GM12878 (cell line): ENCODE results near the gene KCNQ1. TPM values are rescaled to one million over a fixed set of nuclear protein-coding genes. Genes with fewer than 3 reads are reported as not detected.

ENCODE experiments used
- ATAC-seq: fragments of 200-7000 bp; cut with Tn5 transposase; 3 replicates; pipeline ENCODE4 v1.9.1; 2020; ENCODE audit warnings: mild to moderate bottlenecking, moderate library complexity
- BruUV-seq: library from RNA; stranded (reverse); fragments of 400-500 nt; replicated peaks from 2 replicates; lab custom pipeline; 2021; lab: Mats Ljungman, UMichigan
- CTCF ChIA-PET: fragments of 300-600 bp; sonication (Branson Sonifier 250); formaldehyde crosslinking; extraction: SDS; loops from one replicate; lab custom pipeline; 2021; ENCODE audit warnings: inconsistent platforms; lab: Yijun Ruan, JAX
- POLR2A ChIA-PET: fragments of 350-600 bp; formaldehyde crosslinking; extraction: SDS; loops from one replicate; lab custom pipeline; 2021; ENCODE audit warnings: inconsistent platforms; lab: Charles Lee
- RAD21 ChIA-PET: fragments of 300-600 bp; sonication (Branson Sonifier 250); formaldehyde crosslinking; loops from one replicate; lab custom pipeline; 2023; ENCODE audit warnings: antibody characterized with exemption; ENCODE audit not compliant: unreplicated experiment; lab: Charles Lee
- SMC1A ChIA-PET: fragments of 300-600 bp; sonication (Branson Sonifier 250); formaldehyde crosslinking; loops from one replicate; lab custom pipeline; 2023; ENCODE audit not compliant: unreplicated experiment, uncharacterized antibody; lab: Charles Lee
- DNase-seq: peaks from one replicate; pipeline ENCODE4 v3.0.0-alpha.2; 2011; ENCODE audit warnings: low read depth, low spot score
- FAIRE-seq: peaks from 3 replicates; lab custom pipeline; 2011; peaks lifted over from hg19 to GRCh38; lab: Jason Lieb, UNC
- H2AFZ ChIP-seq: 2 replicates; pipeline ENCODE4 v1.6.0; 2011; ENCODE audit warnings: low read depth, low read length, control low read depth; ENCODE audit not compliant: control insufficient read depth
- H3K27ac ChIP-seq: 2 replicates; pipeline ENCODE4 v1.5.1; 2011; ENCODE audit warnings: control low read depth; ENCODE audit not compliant: control insufficient read depth, insufficient read depth
- H3K27me3 ChIP-seq, 2 experiments: replicated peaks in 1 of 2; 2 replicates each; pipeline versions ENCODE4 v1.6.0 to v1.6.1; 2011; ENCODE audit warnings: low read length in 1 of 2; ENCODE audit not compliant: control insufficient read depth in 2 of 2, insufficient read depth in 2 of 2
- H3K36me3 ChIP-seq, 2 experiments: 2 replicates each; pipeline ENCODE4 v1.5.1; 2011; ENCODE audit warnings: low read length in 1 of 2; ENCODE audit not compliant: control insufficient read depth in 2 of 2, insufficient read depth in 2 of 2
- H3K4me1 ChIP-seq: 2 replicates; pipeline ENCODE4 v1.6.1; 2011; ENCODE audit warnings: mild to moderate bottlenecking, low read length, moderate library complexity, mixed read lengths; ENCODE audit not compliant: control insufficient read depth, insufficient read depth
- H3K4me2 ChIP-seq: 2 replicates; pipeline ENCODE4 v1.6.0; 2011; ENCODE audit warnings: control low read depth; ENCODE audit not compliant: control insufficient read depth, insufficient read depth
- H3K4me3 ChIP-seq: fragments of 200-600 bp; sonication (generic); 2 replicates; pipeline ENCODE4 v1.5.1; 2016
- H3K79me2 ChIP-seq: 2 replicates; pipeline ENCODE4 v1.6.0; 2011; ENCODE audit warnings: low read length; ENCODE audit not compliant: control insufficient read depth, insufficient read depth
- H3K9ac ChIP-seq: 2 replicates; pipeline ENCODE4 v1.8.0; 2011; ENCODE audit warnings: low read length, control low read depth, mixed read lengths; ENCODE audit not compliant: control insufficient read depth, insufficient read depth
- H3K9me3 ChIP-seq: replicated peaks from 3 replicates; pipeline ENCODE4 v1.5.1; 2011; ENCODE audit warnings: mild to moderate bottlenecking, low read length; ENCODE audit not compliant: control insufficient read depth, insufficient read depth
- H4K20me1 ChIP-seq: 2 replicates; pipeline ENCODE4 v1.6.0; 2011; ENCODE audit not compliant: control insufficient read depth, insufficient read depth
- ATF3 ChIP-seq: IDR thresholded peaks from 2 replicates; pipeline ENCODE4 v1.6.1; 2011; ENCODE audit warnings: low read depth, mild to moderate bottlenecking, low read length, moderate library complexity, borderline replicate concordance; ENCODE audit errors: extremely low read depth
- BCL11A ChIP-seq: IDR thresholded peaks from 2 replicates; pipeline ENCODE4 v1.6.1; 2011; ENCODE audit warnings: low read depth, low read length
- DPF2 ChIP-seq: fragments of 450-650 bp; IDR thresholded peaks from 2 replicates; pipeline ENCODE4 v1.6.1; 2017; ENCODE audit warnings: mild to moderate bottlenecking
- EP300 ChIP-seq, 2 experiments: fragments of 150-350 bp in 1 of 2; IDR thresholded peaks; 2 replicates each; pipeline ENCODE4 v1.6.1; 2011 to 2012; ENCODE audit warnings: low read depth in 2 of 2, low read length in 2 of 2, borderline replicate concordance in 1 of 2, improper control_type of control experiment in 1 of 2, inconsistent platforms in 1 of 2; ENCODE audit not compliant: control insufficient read depth in 1 of 2
- FOXK2 ChIP-seq: fragments of 450-650 bp; IDR thresholded peaks from 2 replicates; pipeline ENCODE4 v1.6.1; 2017; ENCODE audit warnings: mild to moderate bottlenecking, moderate library complexity
- IKZF2 ChIP-seq, 2 experiments: fragments of 450-650 bp; IDR thresholded peaks; 2 replicates each; pipeline ENCODE4 v1.6.1; 2017; ENCODE audit warnings: mild to moderate bottlenecking in 2 of 2, moderate library complexity in 2 of 2
- IRF4 ChIP-seq: IDR thresholded peaks from 2 replicates; pipeline ENCODE4 v1.6.1; 2011; ENCODE audit warnings: low read depth, low read length
- RAD51 ChIP-seq: fragments of 450-650 bp; IDR thresholded peaks from 2 replicates; pipeline ENCODE4 v1.6.1; 2016; ENCODE audit warnings: moderate library complexity, mild to moderate bottlenecking, inconsistent platforms
- RUNX3 ChIP-seq: IDR thresholded peaks from 2 replicates; pipeline ENCODE4 v1.6.1; 2012; ENCODE audit warnings: low read length, inconsistent platforms
- SP1 ChIP-seq: IDR thresholded peaks from one replicate; pipeline ENCODE4 v1.6.1; 2011; ENCODE audit warnings: low read depth, low read length
- SREBF2 ChIP-seq: IDR thresholded peaks from 2 replicates; pipeline ENCODE4 v1.6.1; 2012; ENCODE audit warnings: mild to moderate bottlenecking, low read length
- SUZ12 ChIP-seq: fragments of 200-600 bp; sonication (generic); IDR thresholded peaks from one replicate; pipeline ENCODE4 v1.6.1; 2018; ENCODE audit warnings: antibody characterized with exemption, mild to moderate bottlenecking; ENCODE audit not compliant: unreplicated experiment
- TCF12 ChIP-seq: IDR thresholded peaks from 2 replicates; pipeline ENCODE4 v1.6.1; 2011; ENCODE audit warnings: low read depth, mild to moderate bottlenecking, low read length
- WGBS: methylation state at CpG from one replicate; pipeline ENCODE4 v1.1.6; 2016; ENCODE audit warnings: low lambda C conversion rate; ENCODE audit not compliant: insufficient replicate concordance, insufficient coverage; ENCODE audit errors: missing lambda C conversion rate; 5-methylcytosine and 5-hydroxymethylcytosine counted together
- in situ Hi-C: fragments of 300-500 bp; cut with MboI; formaldehyde crosslinking; loops from 9 replicates; pipeline ENCODE4 v1.14.3; 2018; ENCODE audit warnings: mixed read lengths
- intact Hi-C: fragments of 100-400 bp; cut with micrococcal nuclease; formaldehyde crosslinking; loops from one replicate; pipeline ENCODE4 v1.14.2; 2022; ENCODE audit not compliant: unreplicated experiment
- polyA plus RNA-seq, 11 experiments: library from polyadenylated mRNA; depleted of rRNA in 4 of 11; unstranded in 6 of 11; stranded (reverse) in 5 of 11; fragments of >200 nt; fragmentation: Nextera tagmentation in 4 of 11; fragmentation: Illumina TruSeq in 1 of 11; extraction: Ambion mirVana in 4 of 11; extraction: Trizol in 1 of 11; gene quantifications; 1 replicate in 1 of 11; 2 replicates in 10 of 11; pipeline versions ENCODE4 v1.2.1 to v1.2.3, GENCODE V29; 2011 to 2016; ENCODE audit warnings: inconsistent platforms in 2 of 11, missing spikeins in 2 of 11, low read depth in 1 of 11
- total RNA-seq, 4 experiments: library from RNA; depleted of rRNA in 3 of 4; stranded (reverse); fragments of >200 nt in 3 of 4; fragmentation: Illumina TruSeq in 1 of 4; extraction: Trizol in 1 of 4; gene quantifications; 2 replicates each; pipeline versions ENCODE4 v1.2.1 to v1.2.3, GENCODE V29; 2013 to 2021
- TF ChIP-seq, protein P1 (sequence below): IDR thresholded peaks from 2 replicates; pipeline ENCODE4 v1.6.1; 2011; ENCODE audit warnings: borderline replicate concordance, low read depth, mild to moderate bottlenecking, moderate library complexity, mixed read lengths, low read length; ENCODE audit not compliant: insufficient read depth; ENCODE audit errors: extremely low read length
- TF ChIP-seq, protein P2 (sequence below): fragments of 450-650 bp; IDR thresholded peaks from 2 replicates; pipeline ENCODE4 v1.6.1; 2016; ENCODE audit warnings: mild to moderate bottlenecking

The KCNQ1 gene
- total and polyA plus RNA-seq, 10 of the 15 experiments (the other 5 are each of a cell fraction or from before 2014, with no cell fraction given) = 0.03 to 0.15 (median 0.12) TPM; not detected in 7

- H3K79me2 ChIP-seq = no peaks in the 10 kb centered on the region
- H3K4me1 ChIP-seq = peaks cover 11% of the 10 kb centered on the region
- TF ChIP-seq ATF3 = no peak
- POLR2A ChIA-PET = no interaction called here
- ATAC-seq (no peak), DNase-seq (no peak), FAIRE-seq (no peak)
- H4K20me1 ChIP-seq = no peaks in the 10 kb centered on the region
- intact Hi-C loops = no loop called here
- SMC1A ChIA-PET = no interaction called here
- H3K9ac ChIP-seq = no peak overlapping the region
- RAD21 ChIA-PET = no interaction called here
- in situ Hi-C loops = no loop called here
- H3K4me2 ChIP-seq = no peak overlapping the region
- no peaks in the 10 kb centered on the region for H3K9me3 ChIP-seq
- H3K4me3 ChIP-seq = no peak overlapping the region
- no peak overlapping the region for H3K27ac ChIP-seq
- WGBS = 62% methylated on average over 6 of the region's 6 CpGs
- H3K36me3 ChIP-seq = no peaks in the 10 kb centered on the region
- H3K27me3 ChIP-seq = no peaks in the 10 kb centered on the region
- no TSS peak for BruUV-seq
- CTCF ChIA-PET = no interaction called here
- H2AFZ ChIP-seq = no peak overlapping the region
Measured at GRCh38 chr11:2897048-2897447, 452.2 kb downstream of the KCNQ1 start.

DNA sequence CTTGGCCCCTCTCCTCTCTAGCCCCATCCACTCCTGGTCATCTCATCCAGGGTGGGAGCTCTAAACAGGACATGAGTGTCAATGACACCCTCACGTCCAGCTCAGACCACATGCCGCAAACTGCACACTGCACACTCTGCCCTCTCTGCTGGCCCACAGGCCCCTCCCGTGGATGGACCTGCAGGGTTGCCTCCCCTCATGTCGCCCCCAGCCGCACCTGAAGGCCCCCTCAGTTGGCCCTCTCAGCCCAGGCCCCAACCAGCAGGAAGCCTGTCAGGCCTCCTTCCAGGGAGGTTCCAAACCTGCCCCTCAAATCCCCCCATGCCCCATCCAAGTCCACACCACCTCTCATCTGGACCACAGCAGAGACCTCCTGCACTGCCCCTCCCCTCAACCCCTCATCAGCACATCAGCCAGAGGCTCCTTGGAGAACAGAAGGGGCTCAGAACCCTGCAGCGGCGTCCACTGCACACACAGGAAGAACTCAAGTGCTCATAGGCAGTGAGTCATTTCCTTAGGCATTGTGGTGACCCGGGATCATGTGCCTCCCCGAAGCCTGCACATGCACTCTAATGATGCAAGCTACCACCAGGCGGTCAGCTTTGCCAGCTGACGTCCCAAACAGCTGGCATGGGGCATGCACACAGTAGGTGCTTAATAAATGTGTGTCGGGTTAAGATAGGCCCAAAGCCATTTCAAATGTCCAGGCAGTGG, 453.7 kb downstream of the KCNQ1 start:
- Histone ChIP-seq H3K9ac (no peak overlapping the region), H3K27me3 (no peaks in the 10 kb centered on the region), H3K4me3 (no peak overlapping the region), H4K20me1 (no peaks in the 10 kb centered on the region), H2AFZ (peak overlapping the region; percentile 68), H3K79me2 (no peaks in the 10 kb centered on the region; the same call in 1 of the 2 replicates), H3K4me2 (no peak overlapping the region), H3K36me3 (no peaks in the 10 kb centered on the region), H3K27ac (no peak overlapping the region), H3K9me3 (no peaks in the 10 kb centered on the region), H3K4me1 (peaks cover 18% of the 10 kb centered on the region)
- 25% methylated on average over 12 of the region's 12 CpGs for WGBS
- in situ Hi-C loops (no loop called here), intact Hi-C loops (no loop called here)
- no TSS peak for BruUV-seq
- POLR2A ChIA-PET = no interaction called here
- FAIRE-seq = no peak
- peak; percentile 45 for ATAC-seq
- CTCF ChIA-PET = interaction anchor here (0.7 to 1.7 kb wide), 2 partner anchors 11 to 365 kb away, joined by 4 to 8 read pairs; no protein-coding TSS in a partner anchor
- RAD21 ChIA-PET = no interaction called here
- SMC1A ChIA-PET = no interaction called here
- no peak for DNase-seq
- TF ChIP-seq, protein P1, sequence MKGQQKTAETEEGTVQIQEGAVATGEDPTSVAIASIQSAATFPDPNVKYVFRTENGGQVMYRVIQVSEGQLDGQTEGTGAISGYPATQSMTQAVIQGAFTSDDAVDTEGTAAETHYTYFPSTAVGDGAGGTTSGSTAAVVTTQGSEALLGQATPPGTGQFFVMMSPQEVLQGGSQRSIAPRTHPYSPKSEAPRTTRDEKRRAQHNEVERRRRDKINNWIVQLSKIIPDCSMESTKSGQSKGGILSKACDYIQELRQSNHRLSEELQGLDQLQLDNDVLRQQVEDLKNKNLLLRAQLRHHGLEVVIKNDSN = peak; percentile 34
- TF ChIP-seq EP300 (IDR thresholded peaks at IDR 0.05; ENCODE audit: borderline replicate concordance in 1 of 2, control insufficient read depth in 1 of 2, low read depth in 2 of 2, low read length in 2 of 2) (no peak), FOXK2 (no peak), RAD51 (peak; percentile 27; the same call in 1 of the 2 replicates), SUZ12 (no peak), RUNX3 (peak; percentile 80), BCL11A (no peak), IKZF2 (IDR thresholded peaks at IDR 0.05) (0 out of 4 replicates have a peak, but pooled peaks of 1 of the 2 experiments have one; percentile 11), IRF4 (peak; percentile 54; the same call in 1 of the 2 replicates), SP1 (no peak), TCF12 (peak; percentile 36; the same call in 1 of the 2 replicates), DPF2 (peak; percentile 55), SREBF2 (no peak)
- TF ChIP-seq, protein P2, sequence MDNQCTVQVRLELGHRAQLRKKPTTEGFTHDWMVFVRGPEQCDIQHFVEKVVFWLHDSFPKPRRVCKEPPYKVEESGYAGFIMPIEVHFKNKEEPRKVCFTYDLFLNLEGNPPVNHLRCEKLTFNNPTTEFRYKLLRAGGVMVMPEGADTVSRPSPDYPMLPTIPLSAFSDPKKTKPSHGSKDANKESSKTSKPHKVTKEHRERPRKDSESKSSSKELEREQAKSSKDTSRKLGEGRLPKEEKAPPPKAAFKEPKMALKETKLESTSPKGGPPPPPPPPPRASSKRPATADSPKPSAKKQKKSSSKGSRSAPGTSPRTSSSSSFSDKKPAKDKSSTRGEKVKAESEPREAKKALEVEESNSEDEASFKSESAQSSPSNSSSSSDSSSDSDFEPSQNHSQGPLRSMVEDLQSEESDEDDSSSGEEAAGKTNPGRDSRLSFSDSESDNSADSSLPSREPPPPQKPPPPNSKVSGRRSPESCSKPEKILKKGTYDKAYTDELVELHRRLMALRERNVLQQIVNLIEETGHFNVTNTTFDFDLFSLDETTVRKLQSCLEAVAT = no peak
